T follicular helper cell (primary cell): ENCODE data around the gene PNPLA2.

Experiments
- DNase-seq: peaks from one replicate; pipeline ENCODE4 v3.0.0-alpha.2; 2020; ENCODE audit warnings: low read depth

The PNPLA2 gene

DNA sequence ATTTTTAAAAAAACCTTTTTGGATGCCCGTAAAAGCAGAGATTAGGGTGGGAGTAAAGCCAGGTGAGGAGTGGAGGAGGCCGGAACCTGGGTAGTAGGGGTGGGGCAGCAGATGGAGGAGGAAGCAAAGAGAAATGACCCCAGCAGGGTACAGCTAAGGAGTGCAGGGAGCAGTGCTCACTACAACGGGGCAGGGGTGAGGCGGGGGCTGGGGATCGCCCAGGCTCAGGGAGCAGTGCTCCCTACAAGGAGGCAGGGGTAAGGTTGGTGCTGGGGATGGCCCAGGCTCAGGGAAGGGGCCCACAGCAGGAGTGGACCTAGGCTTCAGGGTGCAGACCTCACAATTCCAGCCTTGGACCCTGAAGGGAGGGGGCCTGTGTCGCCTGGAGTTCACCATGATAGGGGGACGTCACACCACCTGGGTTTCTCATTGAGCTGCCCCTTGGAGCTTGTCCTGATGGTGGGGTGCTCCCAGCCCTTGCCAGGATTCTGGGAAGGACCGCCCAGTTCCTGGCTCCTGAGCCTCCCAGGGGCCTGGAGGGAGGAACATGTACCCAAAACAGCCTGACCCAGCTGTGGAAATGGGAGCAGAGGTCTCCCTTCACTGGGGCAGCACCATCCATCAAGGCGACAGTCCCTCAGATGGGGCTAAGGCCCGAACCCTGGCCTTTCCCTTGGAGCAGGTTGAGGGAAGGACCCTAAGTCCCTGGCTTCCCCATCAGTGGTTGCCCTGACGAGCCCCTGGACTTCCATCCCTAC is 2.9 kb upstream of the PNPLA2 start:
- no peak for DNase-seq

GRCh38 chr11:816433-816779 is 2.3 kb upstream of the PNPLA2 start:
- DNase-seq, result no peak

DNA sequence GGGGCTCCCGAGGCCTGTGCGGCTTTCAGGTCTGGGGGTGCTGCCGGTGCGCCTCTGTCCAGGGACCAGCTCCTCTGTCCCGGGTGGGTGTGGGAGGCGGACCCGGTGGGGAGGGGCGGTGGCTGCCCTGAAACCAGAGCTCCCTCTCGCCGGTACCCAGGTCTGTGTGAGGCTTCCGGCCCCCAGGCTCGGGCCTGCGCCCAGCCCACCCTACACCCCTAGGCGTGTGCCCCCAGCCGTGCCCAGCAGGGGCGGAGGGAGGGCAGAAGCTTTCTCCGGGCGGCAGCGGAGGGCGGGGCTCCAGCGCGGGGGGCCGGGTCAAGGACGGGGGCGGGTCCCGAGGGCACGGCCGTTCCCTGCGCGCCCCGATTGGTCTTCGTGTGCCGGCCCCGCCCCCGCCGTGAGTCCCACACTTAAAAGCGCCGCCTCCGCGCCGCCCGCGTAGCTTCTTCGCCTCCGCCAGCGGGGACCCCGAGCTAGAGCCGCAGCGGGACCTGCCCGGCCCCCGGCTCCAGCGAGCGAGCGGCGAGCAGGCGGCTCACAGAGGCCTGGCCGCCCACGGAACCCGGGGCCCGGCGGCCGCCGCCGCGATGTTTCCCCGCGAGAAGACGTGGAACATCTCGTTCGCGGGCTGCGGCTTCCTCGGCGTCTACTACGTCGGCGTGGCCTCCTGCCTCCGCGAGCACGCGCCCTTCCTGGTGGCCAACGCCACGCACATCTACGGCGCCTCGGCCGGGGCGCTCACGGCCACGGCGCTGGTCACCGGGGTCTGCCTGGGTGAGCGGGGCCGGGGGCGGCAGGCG is 616 bp downstream of the PNPLA2 start:
- peak; percentile 88 for DNase-seq

GRCh38 chr11:819943-820649 is 1.4 kb downstream of the PNPLA2 start:
- DNase-seq, result peak; percentile 93

GRCh38 chr11:820655-821511 is 2.2 kb downstream of the PNPLA2 start:
- DNase-seq, result no peak

GRCh38 chr11:821512-822371 is 3.0 kb downstream of the PNPLA2 start:
- no peak for DNase-seq

GRCh38 chr11:823441-824291 is 5.0 kb downstream of the PNPLA2 start:
- DNase-seq, result no peak

GRCh38 chr11:824292-824880 is 5.7 kb downstream of the PNPLA2 start:
- DNase-seq, result no peak

DNA sequence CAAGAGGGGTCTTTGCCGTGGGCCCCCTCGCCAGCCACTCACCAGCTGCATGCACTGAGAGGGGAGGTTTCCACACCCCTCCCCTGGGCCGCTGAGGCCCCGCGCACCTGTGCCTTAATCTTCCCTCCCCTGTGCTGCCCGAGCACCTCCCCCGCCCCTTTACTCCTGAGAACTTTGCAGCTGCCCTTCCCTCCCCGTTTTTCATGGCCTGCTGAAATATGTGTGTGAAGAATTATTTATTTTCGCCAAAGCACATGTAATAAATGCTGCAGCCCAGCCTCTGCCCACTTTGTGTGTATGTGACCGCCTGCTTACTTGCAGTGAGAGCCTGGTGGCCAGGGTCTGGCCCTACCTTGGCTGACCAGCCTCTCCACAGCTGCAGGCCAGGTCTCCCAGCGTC is 6.2 kb downstream of the PNPLA2 start:
- DNase-seq, result no peak

DNA sequence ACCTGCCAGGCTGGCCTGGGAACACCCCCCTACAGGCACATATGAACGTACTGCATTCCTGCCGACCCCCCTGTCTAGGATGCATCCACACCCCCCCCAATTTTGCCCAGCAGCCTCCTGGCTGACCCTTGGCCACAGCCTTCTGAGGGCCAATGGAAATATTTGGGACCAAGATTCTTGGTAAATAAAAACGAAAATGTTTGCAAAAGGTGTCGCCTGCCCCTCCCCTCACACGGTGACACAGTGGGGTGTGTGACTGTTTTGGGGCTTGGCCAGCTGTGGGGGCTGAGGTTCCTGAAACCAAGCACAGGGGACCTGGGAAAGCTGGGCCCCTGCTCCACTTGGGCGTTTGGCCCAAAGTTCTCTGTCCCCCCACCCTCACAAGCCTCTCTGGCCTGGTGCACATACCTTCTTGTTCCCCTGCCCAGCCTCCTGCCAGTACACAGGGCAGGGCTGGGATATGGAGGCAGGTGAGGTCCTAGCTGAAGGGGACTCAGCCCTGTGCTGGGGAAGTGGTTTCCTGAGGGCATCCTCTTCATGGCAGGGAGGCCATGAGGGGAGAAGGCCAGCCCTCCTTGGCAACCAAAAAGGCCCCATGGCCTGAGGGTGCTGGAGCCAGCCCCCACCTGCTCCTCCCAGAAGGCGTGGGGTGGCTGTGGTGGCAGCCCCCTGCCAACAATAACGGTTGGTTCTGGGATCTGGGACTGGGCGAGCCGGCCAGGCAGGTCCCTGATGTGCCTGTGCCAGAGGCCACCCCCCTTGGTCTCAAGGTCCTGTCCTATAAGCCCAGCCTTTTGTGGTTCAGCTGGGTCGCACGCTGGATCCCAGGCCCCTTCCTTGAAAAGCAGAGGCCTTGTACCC is 6.9 kb downstream of the PNPLA2 start:
- DNase-seq, result no peak

- DNase-seq, result no peak
Measured at GRCh38 chr11:826227-826621, 7.5 kb downstream of the PNPLA2 start.

GRCh38 chr11:826836-827145 is 8.1 kb downstream of the PNPLA2 start:
- DNase-seq, result no peak

DNA sequence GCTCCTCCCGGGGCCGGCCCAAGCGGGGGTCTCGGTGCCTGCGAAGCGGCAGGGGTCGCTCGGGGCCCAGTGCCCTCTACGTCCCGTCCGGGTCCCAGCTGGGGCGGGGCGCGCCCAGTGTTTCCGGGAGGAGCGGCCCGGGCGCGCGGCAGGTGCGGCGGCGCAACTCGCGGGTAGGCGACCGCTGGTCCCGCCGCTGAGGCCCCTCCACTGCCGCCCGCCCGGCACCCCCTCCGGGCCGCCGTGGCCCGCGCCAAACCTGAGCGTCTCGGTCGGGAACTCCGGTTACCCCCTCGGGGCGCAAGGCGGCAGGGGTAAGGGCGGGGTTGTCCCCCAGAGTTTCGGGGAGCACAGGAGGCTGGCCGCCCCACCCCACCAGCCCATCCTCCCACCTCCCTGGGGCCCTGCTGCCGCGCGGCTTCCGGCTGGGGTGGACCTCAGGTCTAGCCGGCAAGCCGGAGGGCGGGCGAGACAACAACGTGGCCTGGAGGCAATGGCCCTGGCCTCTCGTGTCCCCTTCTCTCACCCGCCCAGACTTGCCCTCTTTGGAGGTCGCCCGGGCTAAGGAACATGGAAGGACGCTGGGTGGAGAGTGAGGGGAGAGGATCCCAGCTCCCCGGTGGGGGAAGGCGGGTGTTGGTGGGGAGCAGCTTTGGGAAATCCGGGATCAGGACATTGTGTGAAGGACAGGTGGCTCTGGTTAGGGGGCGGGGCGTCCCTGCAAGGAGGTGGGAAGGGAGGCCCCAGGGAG is 8.6 kb downstream of the PNPLA2 start:
- no peak for DNase-seq

DNA sequence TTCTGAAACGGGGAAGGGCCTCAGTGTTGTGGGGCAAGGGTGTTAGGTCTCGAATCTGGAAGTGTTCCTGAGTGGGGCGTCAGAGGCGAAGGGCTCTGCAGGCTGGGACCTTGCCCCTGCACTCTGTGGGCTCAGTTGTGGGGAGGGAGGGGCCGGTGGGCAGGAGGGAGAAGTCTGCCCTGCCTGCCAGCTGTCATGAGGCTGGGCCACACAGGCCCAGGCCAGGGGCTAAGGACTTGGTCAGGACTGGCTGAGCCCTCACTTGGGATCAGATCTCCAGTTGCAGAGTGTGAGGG is 9.1 kb downstream of the PNPLA2 start, which contains the start of gene CRACR2B:
CRACR2B (plus strand) TSS at position 23 of the 296 bp plus-strand sequence. CDS start 689 bp downstream, outside the sequence.
- no peak for DNase-seq

DNA sequence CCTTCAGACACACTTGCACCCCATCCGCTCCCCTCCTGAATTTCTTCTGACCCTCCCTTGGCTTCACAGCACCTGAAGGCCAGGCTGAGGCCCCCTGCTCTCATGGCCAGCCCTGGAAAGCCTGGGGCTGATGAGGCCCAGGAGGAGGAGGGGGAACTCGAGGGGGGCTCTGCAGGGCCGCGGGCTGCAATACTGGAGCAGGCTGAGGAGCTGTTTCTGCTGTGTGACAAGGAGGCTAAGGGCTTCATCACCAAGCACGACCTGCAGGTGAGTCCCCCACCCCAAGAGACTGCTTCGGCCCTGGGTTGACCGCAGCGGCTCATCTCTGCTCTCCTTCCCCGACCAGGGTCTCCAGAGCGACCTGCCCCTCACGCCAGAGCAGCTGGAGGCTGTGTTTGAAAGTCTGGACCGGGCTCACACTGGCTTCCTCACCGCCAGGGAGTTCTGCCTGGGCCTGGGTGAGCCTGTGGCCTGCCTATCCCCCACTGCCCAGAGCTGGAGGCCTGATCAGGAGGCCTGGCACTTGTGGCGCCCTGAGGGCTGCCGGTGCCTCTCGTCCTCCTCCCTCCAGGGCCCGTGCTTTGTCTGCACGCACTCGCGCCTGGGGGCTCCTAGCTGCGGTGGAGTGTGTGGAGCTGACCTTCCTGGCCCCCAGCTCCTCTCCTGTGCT is 9.9 kb downstream of the PNPLA2 start:
- DNase-seq, result no peak

DNA sequence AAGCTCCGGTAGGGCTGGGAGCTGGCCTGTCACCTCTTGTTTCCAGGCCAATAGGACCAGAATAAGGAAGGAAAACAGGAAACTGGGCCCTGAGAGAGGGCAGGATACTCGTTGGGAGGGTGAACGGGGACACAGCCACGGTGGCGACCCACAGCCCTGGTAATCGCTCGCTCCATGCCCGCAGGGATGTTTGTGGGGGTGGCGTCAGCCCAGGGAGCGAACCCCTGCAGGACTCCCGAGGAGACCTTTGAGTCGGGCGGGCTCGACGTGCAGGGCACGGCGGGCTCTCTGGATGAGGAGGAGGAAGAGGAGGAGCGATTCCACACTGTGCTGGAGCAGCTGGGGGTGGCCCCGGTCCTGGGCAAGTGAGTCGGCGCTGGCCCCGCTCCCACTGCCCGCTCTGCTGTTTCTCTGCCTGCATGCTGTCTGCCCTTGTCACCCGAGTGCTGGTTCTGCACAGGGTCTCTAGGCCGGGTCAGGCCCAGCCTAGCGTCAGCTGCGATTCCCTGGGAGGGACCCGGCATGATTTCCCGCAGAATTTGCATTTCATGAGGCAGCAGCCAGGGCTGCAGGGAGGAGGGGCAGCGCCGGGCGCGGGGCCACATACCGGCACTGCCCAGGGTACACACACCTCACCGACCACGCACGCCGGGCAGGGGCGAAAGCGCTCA is 10.6 kb downstream of the PNPLA2 start:
- DNase-seq, result no peak

- DNase-seq, result no peak
Measured at GRCh38 chr11:829847-830294, 11.2 kb downstream of the PNPLA2 start.
